Activated CD4-positive, alpha-beta T cell treated with anti-CD3 and anti-CD28 coated beads for 24 hours (primary cell): Measurements from ENCODE around the gene AZU1.
"Not testable (repeated sequence)": the region's sequence is repeated elsewhere in the genome, so short reads cannot be mapped to it uniquely, and the experiment has no call there.

ENCODE experiments used
- DNase-seq, 2 donors: peaks; one replicate each; pipeline ENCODE4 v3.0.0-alpha.2; 2020; ENCODE audit warnings: low read depth in 2 of 2

The AZU1 gene

DNA sequence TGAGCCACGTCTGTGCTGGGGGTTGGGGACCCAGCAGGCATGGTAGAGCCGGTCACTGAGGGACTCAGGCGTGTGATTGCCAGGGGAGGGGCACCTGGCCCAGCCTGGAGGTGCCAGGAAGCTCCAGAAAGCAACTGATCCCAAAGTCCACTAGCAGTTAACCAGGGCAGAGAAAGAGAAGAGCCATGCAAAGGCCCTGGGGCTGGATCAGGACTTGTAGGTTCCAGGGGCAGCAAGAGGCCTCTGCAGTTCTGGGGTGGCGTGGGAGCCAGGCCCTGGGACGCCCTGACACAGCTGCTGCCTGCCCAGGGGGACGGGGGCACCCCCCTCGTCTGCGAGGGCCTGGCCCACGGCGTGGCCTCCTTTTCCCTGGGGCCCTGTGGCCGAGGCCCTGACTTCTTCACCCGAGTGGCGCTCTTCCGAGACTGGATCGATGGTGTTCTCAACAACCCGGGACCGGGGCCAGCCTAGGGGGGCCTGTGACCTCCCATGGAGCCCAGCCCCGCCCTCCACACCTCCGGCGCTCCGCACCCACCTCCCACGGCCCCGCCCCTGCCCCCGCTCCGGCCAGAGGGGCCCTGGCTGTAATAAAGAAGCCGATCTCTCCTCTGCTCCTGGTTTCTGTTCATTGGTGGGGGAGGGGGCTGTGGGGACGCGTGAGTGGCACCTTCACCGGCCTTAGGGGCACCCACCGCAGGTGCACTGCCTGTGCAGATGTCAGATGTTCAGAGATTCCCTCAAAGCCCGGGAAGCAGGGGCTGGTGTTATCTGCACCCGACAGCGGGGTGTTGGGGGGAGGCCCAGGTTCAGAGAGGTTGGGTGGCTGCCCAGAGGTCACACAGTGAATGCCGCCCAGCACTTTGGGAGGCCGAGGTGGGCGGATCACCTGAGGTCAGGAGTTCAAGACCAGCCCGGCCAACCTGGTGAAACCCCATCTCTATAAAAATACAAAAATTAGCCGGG, 4.1 kb downstream of the AZU1 start:
- DNase-seq = no peak

DNA sequence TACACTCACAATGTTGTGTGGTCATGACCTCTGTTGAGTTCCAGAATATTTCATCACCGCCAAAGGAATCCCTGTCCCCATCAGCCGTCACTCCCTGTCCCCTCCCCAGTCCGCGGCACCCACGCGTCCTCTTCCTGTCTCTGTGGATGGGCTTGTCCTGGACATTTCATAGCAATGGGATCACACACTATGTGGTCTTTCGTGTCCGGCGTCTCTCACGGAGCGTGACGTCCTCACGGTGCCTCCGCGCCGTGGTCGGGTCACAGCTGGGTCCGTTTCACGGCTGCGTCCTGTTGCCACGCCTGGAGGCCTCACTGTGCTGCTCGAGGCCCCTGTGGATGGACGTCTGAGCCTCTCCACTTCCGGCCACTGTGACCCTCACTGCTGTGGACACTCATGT, 6.6 kb downstream of the AZU1 start:
- no peak for DNase-seq

DNA sequence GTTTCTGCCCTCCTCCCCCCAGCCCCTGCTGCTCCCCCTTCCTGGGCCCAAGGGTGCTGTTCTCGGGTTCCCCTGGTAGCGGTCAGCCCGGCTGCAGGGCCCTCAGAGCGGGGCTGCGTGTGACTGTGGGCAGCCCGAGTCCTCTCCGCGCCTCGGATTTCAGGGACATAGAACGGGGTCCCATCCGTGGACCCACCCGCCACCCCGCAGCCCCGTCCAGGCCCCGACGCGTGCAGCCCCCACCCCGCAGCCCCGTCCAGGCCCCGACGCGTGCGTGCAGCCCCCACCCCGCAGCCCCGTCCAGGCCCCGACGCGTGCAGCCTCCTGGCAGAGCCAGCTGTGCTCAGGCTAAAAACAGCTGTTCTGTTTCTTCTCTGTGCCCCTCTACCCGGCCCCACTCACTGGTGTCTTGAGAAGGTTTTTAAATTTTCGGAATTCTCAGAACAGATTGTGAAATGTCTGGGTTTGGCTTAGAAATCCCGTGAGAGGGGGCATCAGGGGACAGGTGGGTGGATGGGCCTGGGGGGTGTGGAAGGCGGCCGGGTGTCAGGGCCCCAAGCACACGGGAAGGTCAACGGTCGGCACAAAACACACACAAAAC, 7.7 kb downstream of the AZU1 start:
- DNase-seq = no peak

DNA sequence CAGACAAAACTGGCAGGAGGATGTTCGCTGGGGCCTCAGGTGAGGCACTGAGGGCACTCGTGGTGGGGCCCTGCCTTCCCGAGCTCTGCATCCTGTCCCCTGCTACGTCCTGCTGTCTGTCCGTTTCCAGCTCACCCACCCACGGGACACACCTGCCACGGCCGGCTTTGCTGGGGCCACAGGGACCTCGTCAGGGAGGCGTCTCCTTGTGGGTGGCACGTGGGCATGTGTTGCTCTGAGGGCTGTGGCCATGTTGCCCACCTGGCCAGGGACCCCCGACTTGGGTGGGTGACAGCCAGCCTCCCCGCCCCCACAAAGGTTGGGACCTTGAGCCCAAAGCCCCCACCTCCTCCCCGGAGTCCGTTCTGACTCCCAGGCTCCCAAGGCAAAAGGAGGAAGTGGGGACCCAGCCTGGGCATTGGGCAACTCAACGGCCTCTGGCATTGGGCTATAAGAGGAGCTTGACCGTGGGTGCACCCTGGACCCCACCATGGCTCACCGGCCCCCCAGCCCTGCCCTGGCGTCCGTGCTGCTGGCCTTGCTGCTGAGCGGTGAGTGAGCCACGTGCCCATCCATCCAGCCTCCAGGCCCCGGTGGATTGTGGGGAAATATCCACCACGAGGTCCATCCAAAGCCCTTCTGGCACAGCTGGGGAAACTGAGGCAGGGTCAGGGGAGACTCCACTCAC, 13.0 kb downstream of the AZU1 start, which contains the start of gene PRTN3:
Gene PRTN3, plus strand, starts transcription at position 481 of the 688 bp plus-strand sequence. Its CDS starts 10 bp downstream, at position 491.
- no peak for DNase-seq

DNA sequence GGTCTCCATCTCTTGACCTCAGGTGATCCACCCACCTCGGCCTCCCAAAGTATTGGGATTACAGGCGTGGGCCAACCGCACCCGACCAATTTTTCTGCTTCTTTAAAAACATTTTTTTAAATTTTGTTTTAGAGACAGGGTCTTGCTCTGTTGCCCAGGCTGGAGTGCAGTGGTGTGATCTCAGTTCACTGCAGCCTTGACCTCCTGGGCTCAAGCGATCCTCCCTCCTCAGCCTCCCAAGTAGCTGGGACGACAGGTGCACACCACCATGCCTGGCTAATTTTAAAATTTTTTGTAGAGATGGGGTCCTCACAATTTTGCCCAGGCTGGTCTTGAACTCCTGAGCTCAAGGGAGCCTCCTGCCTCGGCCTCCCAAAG, 15.2 kb downstream of the AZU1 start:
- not testable (repeated sequence) for DNase-seq

DNA sequence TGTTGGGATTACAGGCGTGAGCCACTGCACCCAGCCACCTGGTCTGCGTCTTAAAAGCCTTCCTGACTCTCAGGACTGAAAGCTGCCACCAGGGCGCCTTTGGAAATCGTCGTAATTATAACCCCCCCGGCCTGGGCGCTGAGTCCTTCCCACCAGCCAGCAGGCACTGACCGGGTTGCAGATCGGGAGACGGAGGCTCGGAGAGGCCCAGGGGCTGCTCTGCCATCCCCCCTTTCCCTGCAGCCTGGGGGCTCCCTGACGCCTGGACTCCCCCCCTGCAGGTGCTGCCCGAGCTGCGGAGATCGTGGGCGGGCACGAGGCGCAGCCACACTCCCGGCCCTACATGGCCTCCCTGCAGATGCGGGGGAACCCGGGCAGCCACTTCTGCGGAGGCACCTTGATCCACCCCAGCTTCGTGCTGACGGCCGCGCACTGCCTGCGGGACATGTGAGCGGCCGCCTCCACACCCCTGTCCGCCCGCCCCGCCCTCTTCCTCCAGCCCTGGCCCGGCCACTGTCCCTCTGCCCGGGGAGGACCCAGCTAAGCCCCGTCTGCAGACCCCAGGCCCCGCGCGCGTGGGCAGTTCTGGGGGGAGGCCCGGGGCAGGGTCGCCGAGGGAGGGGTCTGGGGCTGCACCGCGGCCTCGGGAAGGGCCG, 15.7 kb downstream of the AZU1 start:
- no peak for DNase-seq

DNA sequence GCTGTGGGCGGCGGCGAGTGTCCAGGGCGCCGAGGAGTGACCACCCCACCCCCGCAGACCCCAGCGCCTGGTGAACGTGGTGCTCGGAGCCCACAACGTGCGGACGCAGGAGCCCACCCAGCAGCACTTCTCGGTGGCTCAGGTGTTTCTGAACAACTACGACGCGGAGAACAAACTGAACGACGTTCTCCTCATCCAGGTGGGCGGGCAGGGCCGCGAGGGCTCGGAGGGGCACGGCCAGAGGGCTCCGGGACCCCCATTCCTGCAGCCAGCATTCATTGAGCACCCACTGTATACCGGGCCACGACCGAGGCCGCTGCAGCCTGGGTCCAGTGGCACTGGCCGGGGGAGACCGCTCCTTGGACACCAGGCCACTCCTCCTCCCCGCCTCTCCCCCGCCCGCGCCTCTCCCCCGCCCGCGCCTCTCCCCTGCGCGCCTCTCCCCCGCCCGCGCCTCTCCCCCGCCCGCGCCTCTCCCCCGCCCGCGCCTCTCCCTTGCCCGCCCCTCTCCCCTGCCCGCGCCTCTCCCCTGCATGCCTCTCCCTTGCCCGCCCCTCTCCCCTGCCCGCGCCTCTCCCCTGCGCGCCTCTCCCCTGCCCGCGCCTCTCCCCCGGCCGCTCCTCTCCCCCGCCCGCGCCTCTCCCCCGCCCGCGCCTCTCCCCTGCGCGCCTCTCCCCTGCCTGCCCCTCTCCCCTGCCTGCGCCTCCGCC, 16.4 kb downstream of the AZU1 start:
- DNase-seq = no peak

DNA sequence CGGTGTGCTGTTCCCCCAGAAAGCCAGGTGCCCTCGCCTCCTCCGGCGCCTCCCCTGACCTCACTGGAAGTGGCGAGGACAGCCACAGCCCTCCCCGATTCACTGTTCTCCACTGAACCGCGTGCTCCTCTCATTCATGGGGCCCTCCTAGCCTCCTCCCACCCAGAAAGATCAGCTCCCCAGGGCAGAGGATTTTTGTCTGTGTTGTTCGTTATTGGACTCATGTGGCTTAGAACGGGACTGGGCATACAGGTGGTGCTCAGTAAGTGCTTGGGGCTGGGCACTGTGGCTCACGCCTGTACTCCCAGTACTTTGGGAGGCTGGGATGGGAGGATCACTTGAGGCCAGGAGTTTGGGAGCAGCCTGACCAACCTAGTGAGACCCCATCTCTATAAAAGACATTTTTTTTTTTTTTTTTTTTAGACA, 16.9 kb downstream of the AZU1 start:
- DNase-seq = no peak

DNA sequence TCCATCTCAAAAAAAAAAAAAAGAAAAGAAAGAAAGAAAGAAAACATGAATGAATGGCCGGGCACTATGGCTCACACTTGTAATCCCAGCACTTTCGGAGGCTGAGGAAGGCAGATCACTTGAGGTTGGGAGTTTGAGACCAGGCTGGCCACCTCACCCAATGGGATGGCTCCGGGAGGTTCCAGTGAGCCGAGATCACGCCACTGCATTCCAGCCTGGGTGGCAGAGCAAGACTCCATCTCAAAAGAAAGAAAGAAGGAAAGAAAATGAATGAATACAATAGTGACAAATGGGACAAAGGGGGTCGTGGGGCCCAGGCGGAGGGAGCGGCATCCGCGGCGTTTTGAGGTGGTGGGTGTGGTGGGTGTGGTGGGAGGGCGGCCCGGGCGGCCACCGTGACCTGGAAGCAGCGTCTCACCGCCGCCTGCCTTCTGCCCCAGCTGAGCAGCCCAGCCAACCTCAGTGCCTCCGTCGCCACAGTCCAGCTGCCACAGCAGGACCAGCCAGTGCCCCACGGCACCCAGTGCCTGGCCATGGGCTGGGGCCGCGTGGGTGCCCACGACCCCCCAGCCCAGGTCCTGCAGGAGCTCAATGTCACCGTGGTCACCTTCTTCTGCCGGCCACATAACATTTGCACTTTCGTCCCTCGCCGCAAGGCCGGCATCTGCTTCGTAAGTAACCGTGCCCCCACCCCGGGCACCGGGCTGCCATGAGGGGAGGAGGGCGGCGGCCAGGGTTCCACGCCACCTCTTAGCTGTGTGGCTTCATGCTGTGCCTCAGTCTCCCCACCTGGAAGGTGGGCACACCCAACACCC, 18.3 kb downstream of the AZU1 start:
- no peak for DNase-seq

DNA sequence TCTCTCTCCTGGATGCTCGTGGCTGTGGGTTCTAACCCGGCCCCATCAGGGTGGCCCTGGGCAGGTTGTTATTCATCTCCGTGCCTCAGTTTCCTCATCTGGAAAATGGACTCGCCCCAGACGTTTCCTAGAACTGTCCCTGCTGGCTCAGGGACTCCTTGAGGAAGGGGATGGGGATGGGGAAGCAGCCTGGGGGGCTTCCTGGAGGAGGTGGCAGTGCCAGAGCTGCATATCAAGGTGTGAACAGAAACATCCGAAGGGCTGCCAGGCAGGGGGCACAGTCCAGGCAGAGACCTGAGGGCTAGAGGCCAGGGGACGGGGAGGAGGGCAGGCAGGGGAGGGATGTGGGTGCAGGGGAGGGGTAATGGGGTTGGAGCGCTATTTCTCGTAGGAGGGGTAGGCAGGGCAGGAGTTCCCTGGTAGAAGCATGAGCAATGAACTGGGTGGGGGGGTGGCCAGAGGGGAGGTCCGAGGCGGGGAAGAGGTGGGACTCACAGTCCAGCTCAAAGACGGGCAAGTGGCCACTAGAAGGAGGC, 20.8 kb downstream of the AZU1 start:
- no peak for DNase-seq

DNA sequence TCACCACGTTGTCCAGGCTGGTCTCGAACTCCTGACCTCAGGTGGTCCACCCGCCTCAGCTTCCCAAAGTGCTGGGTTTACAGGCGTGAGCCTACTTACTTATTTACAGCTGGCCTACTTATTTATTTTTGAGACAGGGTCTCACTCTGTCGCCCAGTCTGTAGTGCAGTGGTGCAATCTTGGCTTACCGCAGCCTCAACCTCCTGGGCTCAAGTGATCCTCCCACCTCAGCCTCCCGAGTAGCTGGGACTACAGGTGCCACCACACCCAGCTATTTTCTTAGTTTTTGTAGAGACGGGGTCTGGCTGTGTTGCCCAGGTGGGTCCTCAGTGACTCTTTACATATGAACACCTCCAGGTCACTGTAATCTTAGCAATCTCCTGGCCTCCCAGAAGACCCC, 21.6 kb downstream of the AZU1 start:
- DNase-seq = not testable (repeated sequence)

DNA sequence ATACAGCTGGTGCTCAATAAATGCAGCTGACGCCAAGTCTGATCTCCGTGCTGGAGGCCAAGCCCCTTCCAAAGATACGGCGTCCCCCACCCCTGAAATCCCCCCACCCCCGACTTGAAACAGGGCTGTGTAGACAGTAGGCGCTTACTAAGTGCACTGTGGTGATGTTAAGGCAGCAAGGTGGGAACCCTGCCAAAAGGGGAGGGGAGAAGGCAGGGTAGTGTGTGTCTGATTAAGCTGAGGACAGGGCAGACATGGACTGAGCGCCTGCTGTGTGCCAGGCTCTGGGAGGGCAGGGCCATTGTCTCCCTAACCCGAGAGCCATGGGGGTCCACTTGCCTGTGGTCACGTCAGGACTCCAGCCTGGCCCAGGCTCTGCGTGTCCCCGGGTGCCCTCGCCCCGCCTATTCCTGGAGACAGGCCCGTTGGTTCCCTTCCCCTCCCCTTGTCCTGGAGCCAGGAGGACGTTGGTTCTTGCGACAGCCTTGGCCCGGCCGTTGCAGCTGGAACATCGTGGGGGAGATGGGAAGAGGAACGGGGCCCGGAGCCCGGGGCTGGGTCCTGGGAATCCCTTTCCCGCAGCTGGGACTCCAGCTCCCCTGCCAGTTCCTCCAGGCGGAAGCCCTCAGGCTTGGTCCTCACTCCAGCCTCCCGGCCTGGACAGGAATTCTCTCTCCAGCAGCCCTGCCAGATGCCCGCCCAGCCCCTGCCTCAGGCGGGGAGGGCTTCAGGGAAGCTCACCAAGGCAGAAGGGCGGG, 22.8 kb downstream of the AZU1 start:
- DNase-seq = no peak

DNA sequence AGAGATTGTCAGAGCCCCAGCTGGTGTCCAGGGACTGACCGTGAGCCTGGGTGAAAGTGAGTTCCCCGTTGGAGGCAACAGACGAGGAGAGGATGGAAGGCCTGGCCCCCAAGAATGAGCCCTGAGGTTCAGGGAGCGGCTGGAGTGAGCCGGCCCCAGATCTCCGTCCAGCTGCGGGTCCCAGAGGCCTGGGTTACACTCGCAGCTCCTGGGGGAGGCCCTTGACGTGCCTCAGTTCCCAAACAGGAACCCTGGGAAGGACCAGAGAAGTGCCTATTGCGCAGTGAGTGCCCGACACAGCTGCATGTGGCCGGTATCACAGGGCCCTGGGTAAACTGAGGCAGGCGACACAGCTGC, 23.3 kb downstream of the AZU1 start:
- DNase-seq = no peak

DNA sequence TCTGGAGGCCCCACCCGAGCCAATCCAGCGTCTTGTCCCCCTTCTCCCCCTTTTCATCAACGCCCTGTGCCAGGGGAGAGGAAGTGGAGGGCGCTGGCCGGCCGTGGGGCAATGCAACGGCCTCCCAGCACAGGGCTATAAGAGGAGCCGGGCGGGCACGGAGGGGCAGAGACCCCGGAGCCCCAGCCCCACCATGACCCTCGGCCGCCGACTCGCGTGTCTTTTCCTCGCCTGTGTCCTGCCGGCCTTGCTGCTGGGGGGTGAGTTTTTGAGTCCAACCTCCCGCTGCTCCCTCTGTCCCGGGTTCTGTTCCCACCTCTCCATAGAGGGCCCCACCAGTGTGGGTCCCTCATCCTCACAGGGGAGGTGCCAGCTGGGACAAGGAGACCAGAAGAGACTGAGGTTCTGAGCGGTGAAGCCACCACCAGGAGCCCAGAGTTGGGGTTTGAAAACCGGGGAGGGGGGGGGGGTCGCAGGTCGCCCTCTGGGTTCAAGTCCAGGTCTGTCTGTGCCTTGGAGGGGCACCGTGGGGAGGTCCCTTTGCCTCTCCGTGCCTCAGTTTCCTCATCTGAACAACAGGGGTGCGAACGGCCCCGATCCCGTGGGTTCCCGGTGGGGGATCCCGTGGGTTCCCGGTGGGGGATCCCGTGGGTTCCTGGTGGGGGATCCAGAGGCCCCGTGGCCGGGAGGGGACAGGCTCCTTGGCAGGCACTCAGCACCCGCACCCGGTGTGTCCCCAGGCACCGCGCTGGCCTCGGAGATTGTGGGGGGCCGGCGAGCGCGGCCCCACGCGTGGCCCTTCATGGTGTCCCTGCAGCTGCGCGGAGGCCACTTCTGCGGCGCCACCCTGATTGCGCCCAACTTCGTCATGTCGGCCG, 24.7 kb downstream of the AZU1 start, which contains the start of gene ELANE:
Gene ELANE, plus strand, starts transcription at position 168 of the 878 bp plus-strand sequence. Its CDS starts 26 bp downstream, at position 194.
- no peak for DNase-seq

DNA sequence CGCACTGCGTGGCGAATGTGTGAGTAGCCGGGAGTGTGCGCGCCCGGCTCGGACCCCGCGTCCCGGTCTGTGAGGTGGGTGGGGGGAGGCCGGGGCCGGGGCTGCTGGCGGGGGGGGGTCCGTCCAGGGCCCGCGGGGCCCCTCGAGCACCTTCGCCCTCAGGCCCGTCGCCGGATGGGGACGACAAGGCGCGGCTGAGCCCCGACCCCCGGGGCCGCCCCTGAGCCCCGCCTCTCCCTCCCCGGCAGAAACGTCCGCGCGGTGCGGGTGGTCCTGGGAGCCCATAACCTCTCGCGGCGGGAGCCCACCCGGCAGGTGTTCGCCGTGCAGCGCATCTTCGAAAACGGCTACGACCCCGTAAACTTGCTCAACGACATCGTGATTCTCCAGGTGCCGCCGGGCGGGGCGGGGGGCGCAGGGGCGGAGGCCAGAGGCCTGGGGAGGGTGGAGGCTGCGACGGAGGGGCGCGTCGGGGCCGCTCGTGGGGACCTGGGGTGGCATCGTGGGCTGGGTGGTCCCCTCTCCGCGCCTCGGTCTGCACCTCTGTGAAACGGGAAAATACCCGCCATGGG, 25.5 kb downstream of the AZU1 start:
- DNase-seq = no peak

DNA sequence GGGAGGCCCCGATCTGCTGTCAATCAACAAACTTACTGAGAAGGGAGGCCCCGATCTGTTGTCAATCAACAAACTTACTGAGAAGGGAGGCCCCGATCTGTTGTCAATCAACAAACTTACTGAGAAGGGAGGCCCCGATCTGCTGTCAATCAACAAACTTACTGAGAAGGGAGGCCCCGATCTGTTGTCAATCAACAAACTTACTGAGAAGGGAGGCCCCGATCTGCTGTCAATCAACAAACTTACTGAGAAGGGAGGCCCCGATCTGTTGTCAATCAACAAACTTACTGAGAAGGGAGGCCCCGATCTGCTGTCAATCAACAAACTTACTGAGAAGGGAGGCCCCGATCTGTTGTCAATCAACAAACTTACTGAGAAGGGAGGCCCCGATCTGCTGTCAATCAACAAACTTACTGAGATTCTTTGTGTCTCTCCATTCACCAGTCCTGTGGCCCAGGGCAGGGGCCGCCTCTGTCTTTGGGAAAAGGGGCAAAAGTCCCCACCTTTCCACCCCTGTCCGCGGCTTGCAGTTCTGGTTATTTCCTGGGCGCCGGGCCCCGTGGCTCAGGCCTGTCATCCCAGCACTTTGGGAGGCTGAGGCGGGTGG, 26.1 kb downstream of the AZU1 start:
- DNase-seq = not testable (repeated sequence)

DNA sequence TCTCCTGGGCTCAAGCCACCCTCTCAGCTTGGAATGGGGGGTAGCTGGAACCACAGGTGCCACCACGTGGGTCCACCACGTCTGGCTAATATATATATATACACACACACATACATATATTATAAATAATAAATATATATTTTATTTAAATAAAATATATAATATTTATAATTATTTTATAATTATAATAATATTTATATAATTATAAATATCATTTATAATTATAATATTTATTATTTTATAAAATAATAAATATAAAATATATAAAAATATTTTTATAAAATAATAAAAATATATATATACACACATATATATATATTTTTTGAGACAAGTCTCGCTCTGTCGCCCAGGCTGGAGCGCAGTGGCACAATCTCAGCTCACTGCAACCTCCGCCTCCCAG, 26.9 kb downstream of the AZU1 start:
- no peak for DNase-seq

DNA sequence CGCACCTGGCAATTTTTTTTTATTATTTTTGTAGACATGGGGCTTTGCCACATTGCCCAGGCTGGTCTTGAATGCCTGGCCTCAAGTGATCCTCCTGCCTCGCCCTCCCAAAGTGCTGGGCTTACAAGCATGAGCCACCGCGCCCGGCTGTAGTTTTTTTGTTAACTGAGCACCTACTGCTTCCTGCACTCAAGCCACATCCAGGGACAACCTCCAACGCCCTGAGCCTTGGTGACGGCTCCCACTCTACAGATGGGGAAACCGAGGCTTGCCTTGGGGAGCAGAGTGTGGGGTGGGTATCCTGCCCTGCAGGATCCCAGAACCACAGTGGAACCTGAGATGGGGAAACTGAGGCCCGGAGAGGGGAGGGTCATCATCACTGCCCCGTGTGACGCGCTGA, 27.5 kb downstream of the AZU1 start:
- DNase-seq = no peak
